Coronary artery (tissue), 2 donors: ENCODE results near the gene ERMN.

Experiments
- DNase-seq: peaks from one replicate; pipeline ENCODE4 v3.0.0-alpha.2; 2017; ENCODE audit warnings: low spot score
- H3K27ac ChIP-seq, 2 donors: fragments of 200-600 bp; sonication (generic); one replicate each; pipeline ENCODE4 v1.5.1; 2016 to 2019
- H3K4me3 ChIP-seq: fragments of 200-600 bp; sonication (generic); 2 replicates; pipeline ENCODE4 v1.5.1; 2016; ENCODE audit warnings: mild to moderate bottlenecking, moderate library complexity
- CTCF ChIP-seq: fragments of 200-600 bp; sonication (generic); IDR thresholded peaks from one replicate; pipeline ENCODE4 v1.5.1; 2019; ENCODE audit warnings: antibody characterized with exemption

Gene ERMN

GRCh38 chr2:157320409-157320808 lies 5.2 kb downstream of the ERMN start:
- no peak overlapping the region for H3K27ac ChIP-seq
- no peak for TF ChIP-seq CTCF
- no peak overlapping the region for H3K4me3 ChIP-seq
- DNase-seq = no peak

- Histone ChIP-seq H3K4me3 (no peak overlapping the region), H3K27ac (no peak overlapping the region)
- no peak for DNase-seq
- no peak for TF ChIP-seq CTCF
Observed at GRCh38 chr2:157319795-157320194, 5.8 kb downstream of the ERMN start.

GRCh38 chr2:157318884-157319283 lies 6.7 kb downstream of the ERMN start:
- TF ChIP-seq CTCF = no peak
- Histone ChIP-seq H3K4me3 (no peak overlapping the region), H3K27ac (no peak overlapping the region)
- DNase-seq = no peak

GRCh38 chr2:157315901-157316300 lies 9.7 kb downstream of the ERMN start:
- no peak for TF ChIP-seq CTCF
- Histone ChIP-seq H3K27ac (no peak overlapping the region), H3K4me3 (no peak overlapping the region)
- DNase-seq = no peak

GRCh38 chr2:157312866-157313486 lies 12.6 kb downstream of the ERMN start:
- no peak for DNase-seq
- H3K27ac ChIP-seq = no peak overlapping the region
- TF ChIP-seq CTCF = no peak
- no peak overlapping the region for H3K4me3 ChIP-seq

- DNase-seq = no peak
- TF ChIP-seq CTCF = no peak
- no peak overlapping the region for H3K27ac ChIP-seq
- H3K4me3 ChIP-seq = no peak overlapping the region
Observed at GRCh38 chr2:157311706-157312105, 13.9 kb downstream of the ERMN start.

- H3K4me3 ChIP-seq = no peak overlapping the region
- TF ChIP-seq CTCF = no peak
- no peak overlapping the region for H3K27ac ChIP-seq
- no peak for DNase-seq
Observed at GRCh38 chr2:157309878-157310277, 15.7 kb downstream of the ERMN start.
